PC-9 (cell line): ENCODE results near the gene FZD7. TPM values are rescaled to one million over a fixed set of nuclear protein-coding genes. Genes with fewer than 3 reads are reported as not detected.

Experiments
- BruUV-seq: library from RNA; stranded (reverse); fragments of 400-500 nt; replicated peaks from 2 replicates; lab custom pipeline; 2021; lab: Mats Ljungman, UMichigan
- CTCF ChIA-PET: fragments of 300-600 bp; sonication (Branson Sonifier 250); formaldehyde crosslinking; loops from one replicate; lab custom pipeline; 2022; ENCODE audit warnings: antibody characterized with exemption; lab: Charles Lee
- POLR2A ChIA-PET: fragments of 300-600 bp; sonication (Branson Sonifier 250); formaldehyde crosslinking; loops from one replicate; lab custom pipeline; 2022; ENCODE audit warnings: antibody characterized with exemption; ENCODE audit not compliant: unreplicated experiment; lab: Charles Lee
- DNase-seq, 2 experiments: peaks; one replicate each; pipeline versions ENCODE4 v3.0.0 to v3.0.0-alpha.2; 2015 to 2022; ENCODE audit warnings: mixed read lengths in 1 of 2
- H2AFZ ChIP-seq: fragments of 200-600 bp; sonication (generic); 2 replicates; pipeline ENCODE4 v1.8.1; 2017; ENCODE audit warnings: antibody characterized with exemption
- H3F3A ChIP-seq: fragments of 200-600 bp; sonication (generic); 2 replicates; pipeline ENCODE4 v1.8.1; 2017; ENCODE audit warnings: antibody characterized with exemption, mild to moderate bottlenecking, low read depth; ENCODE audit not compliant: insufficient read depth
- H3K27ac ChIP-seq: fragments of 200-600 bp; sonication (generic); 2 replicates; pipeline ENCODE4 v1.6.1; 2016; ENCODE audit warnings: mixed run types
- H3K27me3 ChIP-seq: fragments of 200-600 bp; sonication (generic); 2 replicates; pipeline ENCODE4 v1.6.1; 2016; ENCODE audit warnings: low read depth, mixed run types; ENCODE audit not compliant: insufficient read depth
- H3K36me3 ChIP-seq: fragments of 200-600 bp; sonication (generic); 2 replicates; pipeline ENCODE4 v1.6.1; 2016; ENCODE audit warnings: low read depth, mixed run types
- H3K4me1 ChIP-seq: fragments of 200-600 bp; sonication (generic); replicated peaks from 2 replicates; pipeline ENCODE4 v1.6.1; 2016; ENCODE audit warnings: mixed run types; ENCODE audit not compliant: insufficient read depth
- H3K4me2 ChIP-seq: fragments of 200-600 bp; sonication (generic); 2 replicates; pipeline ENCODE4 v1.6.1; 2017; ENCODE audit warnings: mixed run types
- H3K4me3 ChIP-seq: fragments of 200-600 bp; sonication (generic); 2 replicates; pipeline ENCODE4 v1.6.1; 2016; ENCODE audit warnings: mixed run types
- H3K79me2 ChIP-seq: fragments of 200-600 bp; sonication (generic); 2 replicates; pipeline ENCODE4 v1.6.1; 2017; ENCODE audit warnings: low read depth, mixed run types
- H3K9me2 ChIP-seq: fragments of 200-600 bp; sonication (generic); 2 replicates; pipeline ENCODE4 v1.8.1; 2017; ENCODE audit warnings: mild to moderate bottlenecking; ENCODE audit not compliant: insufficient read depth
- H3K9me3 ChIP-seq: fragments of 200-600 bp; sonication (generic); 2 replicates; pipeline ENCODE4 v1.8.1; 2016; ENCODE audit warnings: low read depth; ENCODE audit not compliant: insufficient read depth
- H4K20me1 ChIP-seq: fragments of 200-600 bp; sonication (generic); 2 replicates; pipeline ENCODE4 v1.8.1; 2017; ENCODE audit not compliant: insufficient read depth
- EZH2 ChIP-seq: fragments of 200-600 bp; sonication (generic); IDR thresholded peaks from 2 replicates; pipeline ENCODE4 v1.8.0; 2017; ENCODE audit warnings: antibody characterized with exemption, low read depth
- intact Hi-C: fragments of 100-400 bp; cut with micrococcal nuclease; formaldehyde crosslinking; loops from one replicate; pipeline ENCODE4 v1.10.0; 2022; ENCODE audit not compliant: unreplicated experiment
- total RNA-seq: library from RNA; stranded (reverse); gene quantifications from 2 replicates; pipeline ENCODE4 v1.2.3, GENCODE V29; 2021
- TF ChIP-seq, protein P1 (sequence below): fragments of 200-600 bp; sonication (generic); conservative IDR thresholded peaks from 2 replicates; pipeline ENCODE4 v1.6.1; 2017; ENCODE audit warnings: mixed run types, antibody characterized with exemption, mild to moderate bottlenecking, moderate library complexity

FZD7 gene
- total RNA-seq, 1 experiment from 2014 or later = 26.8 TPM

DNA sequence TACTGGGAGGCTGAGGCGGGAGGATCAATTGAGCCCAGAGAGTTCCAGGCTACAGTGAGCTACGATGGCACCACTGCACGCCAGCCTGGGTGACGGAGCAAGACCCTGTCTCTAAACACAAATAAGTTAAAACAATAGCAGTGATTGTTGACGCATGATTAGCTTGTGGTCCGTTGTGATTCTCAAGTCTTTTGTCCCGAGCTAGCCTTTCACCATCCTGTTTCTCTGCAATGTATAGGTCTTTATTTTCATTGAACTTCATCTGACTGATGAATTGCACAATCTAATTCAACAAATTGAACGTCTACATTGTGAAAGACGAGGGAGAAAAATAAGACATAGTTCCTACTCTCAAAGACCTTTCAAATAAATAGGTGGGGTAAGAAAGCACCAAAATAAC lies 8.8 kb upstream of the FZD7 start:
- Histone ChIP-seq H3K4me2 (no peak overlapping the region), H2AFZ (no peak overlapping the region), H3F3A (no peaks in the 10 kb centered on the region), H3K27me3 (no peaks in the 10 kb centered on the region), H3K4me1 (no peaks in the 10 kb centered on the region), H3K79me2 (no peaks in the 10 kb centered on the region), H3K36me3 (no peaks in the 10 kb centered on the region), H3K9me3 (no peaks in the 10 kb centered on the region), H3K9me2 (no peaks in the 10 kb centered on the region), H4K20me1 (no peaks in the 10 kb centered on the region), H3K4me3 (no peak overlapping the region), H3K27ac (no peak overlapping the region)
- intact Hi-C loops = no loop called here
- POLR2A ChIA-PET = no interaction called here
- no TSS peak for BruUV-seq
- TF ChIP-seq EZH2 = no peak
- TF ChIP-seq, protein P1, sequence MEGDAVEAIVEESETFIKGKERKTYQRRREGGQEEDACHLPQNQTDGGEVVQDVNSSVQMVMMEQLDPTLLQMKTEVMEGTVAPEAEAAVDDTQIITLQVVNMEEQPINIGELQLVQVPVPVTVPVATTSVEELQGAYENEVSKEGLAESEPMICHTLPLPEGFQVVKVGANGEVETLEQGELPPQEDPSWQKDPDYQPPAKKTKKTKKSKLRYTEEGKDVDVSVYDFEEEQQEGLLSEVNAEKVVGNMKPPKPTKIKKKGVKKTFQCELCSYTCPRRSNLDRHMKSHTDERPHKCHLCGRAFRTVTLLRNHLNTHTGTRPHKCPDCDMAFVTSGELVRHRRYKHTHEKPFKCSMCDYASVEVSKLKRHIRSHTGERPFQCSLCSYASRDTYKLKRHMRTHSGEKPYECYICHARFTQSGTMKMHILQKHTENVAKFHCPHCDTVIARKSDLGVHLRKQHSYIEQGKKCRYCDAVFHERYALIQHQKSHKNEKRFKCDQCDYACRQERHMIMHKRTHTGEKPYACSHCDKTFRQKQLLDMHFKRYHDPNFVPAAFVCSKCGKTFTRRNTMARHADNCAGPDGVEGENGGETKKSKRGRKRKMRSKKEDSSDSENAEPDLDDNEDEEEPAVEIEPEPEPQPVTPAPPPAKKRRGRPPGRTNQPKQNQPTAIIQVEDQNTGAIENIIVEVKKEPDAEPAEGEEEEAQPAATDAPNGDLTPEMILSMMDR = no peak
- CTCF ChIA-PET = no interaction called here
- DNase-seq = no peak

DNA sequence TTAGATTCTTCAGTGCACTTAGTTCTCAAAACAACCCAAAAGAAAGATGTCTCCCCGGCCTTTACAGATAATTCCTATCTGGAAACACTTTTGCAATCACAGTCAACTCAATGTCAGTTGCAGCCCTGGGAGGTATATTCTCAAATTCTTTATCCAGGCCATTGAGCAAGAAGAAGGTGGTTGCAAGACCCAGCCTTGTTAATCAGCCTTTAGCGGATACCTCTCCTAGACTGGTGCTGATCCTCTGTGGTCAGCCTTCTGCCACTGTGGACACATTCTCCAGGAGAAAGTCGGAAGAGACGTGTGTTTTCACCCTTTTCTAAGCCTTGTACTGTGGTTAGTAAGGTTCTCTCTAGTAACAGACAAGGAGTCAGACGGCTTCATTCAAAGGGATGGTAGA lies 7.8 kb upstream of the FZD7 start:
- H2AFZ ChIP-seq = no peak overlapping the region
- no peaks in the 10 kb centered on the region for H4K20me1 ChIP-seq
- H3F3A ChIP-seq = no peaks in the 10 kb centered on the region
- no peaks in the 10 kb centered on the region for H3K27me3 ChIP-seq
- no peaks in the 10 kb centered on the region for H3K79me2 ChIP-seq
- H3K9me2 ChIP-seq = no peaks in the 10 kb centered on the region
- no peak for DNase-seq
- H3K9me3 ChIP-seq = no peaks in the 10 kb centered on the region
- ChIA-PET CTCF (no interaction called here), POLR2A (interaction anchor here (0.5 kb wide), 1 partner anchor 74 kb away, joined by 3 read pairs; no protein-coding TSS in a partner anchor)
- no peaks in the 10 kb centered on the region for H3K36me3 ChIP-seq
- H3K4me1 ChIP-seq = no peaks in the 10 kb centered on the region
- no peak for TF ChIP-seq EZH2
- TF ChIP-seq, protein P1 = no peak
- H3K4me2 ChIP-seq = no peak overlapping the region
- H3K27ac ChIP-seq = no peak overlapping the region
- intact Hi-C loops = no loop called here
- BruUV-seq = no TSS peak
- H3K4me3 ChIP-seq = no peak overlapping the region

DNA sequence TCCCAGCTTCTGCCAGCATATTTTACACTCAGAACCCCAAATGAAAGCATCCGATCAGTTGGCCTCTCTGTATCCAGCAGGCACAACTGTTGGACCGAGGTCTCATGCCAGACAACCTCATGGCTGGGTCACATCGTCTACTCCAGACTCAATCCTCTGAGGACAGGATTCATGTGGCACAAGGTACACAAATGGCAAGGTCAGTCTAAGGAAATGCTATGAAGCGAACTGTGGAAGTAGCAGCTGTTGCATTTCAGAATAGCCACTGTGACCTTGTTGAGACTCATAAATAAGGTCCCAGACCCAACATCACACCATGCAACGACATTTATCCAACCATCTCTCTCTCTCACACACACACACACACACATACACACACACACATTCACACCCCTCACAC lies 7.1 kb upstream of the FZD7 start:
- intact Hi-C loops = no loop called here
- Histone ChIP-seq H3F3A (no peaks in the 10 kb centered on the region), H2AFZ (no peak overlapping the region), H4K20me1 (no peaks in the 10 kb centered on the region), H3K4me2 (no peak overlapping the region), H3K9me2 (no peaks in the 10 kb centered on the region), H3K36me3 (no peaks in the 10 kb centered on the region), H3K4me1 (peaks cover 1% of the 10 kb centered on the region; the same call in 1 of the 2 replicates), H3K4me3 (no peak overlapping the region), H3K79me2 (no peaks in the 10 kb centered on the region), H3K9me3 (no peaks in the 10 kb centered on the region), H3K27ac (no peak overlapping the region), H3K27me3 (no peaks in the 10 kb centered on the region)
- DNase-seq = no peak
- no peak for TF ChIP-seq EZH2
- BruUV-seq = no TSS peak
- ChIA-PET POLR2A (no interaction called here), CTCF (no interaction called here)

DNA sequence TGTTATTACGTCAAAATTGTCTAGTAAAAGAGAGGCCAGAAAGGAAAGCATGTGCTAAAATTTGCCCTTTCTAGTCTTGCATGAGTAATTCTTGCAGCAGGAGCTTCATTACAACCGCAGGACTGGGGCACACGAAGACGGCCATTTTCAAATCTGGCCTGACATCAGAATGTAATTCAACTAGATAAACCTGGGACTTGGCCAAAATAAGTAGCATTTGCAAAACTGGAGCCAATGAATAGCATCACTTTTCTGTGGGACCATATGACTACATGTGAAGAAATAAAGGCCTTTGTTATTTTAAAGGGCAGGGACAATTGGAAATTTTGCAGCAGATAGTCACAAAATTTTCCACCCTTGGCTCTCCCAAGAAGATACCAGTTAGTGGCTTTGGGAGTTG lies 3.0 kb upstream of the FZD7 start:
- TF ChIP-seq, protein P1 = no peak
- TF ChIP-seq EZH2 = no peak
- peaks cover 8% of the 10 kb centered on the region for H3K4me1 ChIP-seq
- H3K9me3 ChIP-seq = no peaks in the 10 kb centered on the region
- no peaks in the 10 kb centered on the region for H4K20me1 ChIP-seq
- ChIA-PET POLR2A (no interaction called here), CTCF (no interaction called here)
- peaks cover 11% of the 10 kb centered on the region; the same call in 1 of the 2 replicates for H3F3A ChIP-seq
- H3K27me3 ChIP-seq = no peaks in the 10 kb centered on the region
- no peaks in the 10 kb centered on the region for H3K36me3 ChIP-seq
- intact Hi-C loops = loop anchor here (10.0 kb wide), 2 partner anchors 136 to 344 kb away; partner anchors contain the start of gene BMPR2
- H2AFZ ChIP-seq = no peak overlapping the region
- H3K9me2 ChIP-seq = no peaks in the 10 kb centered on the region
- no peak overlapping the region for H3K27ac ChIP-seq
- DNase-seq = no peak
- BruUV-seq = no TSS peak
- H3K4me2 ChIP-seq = no peak overlapping the region
- H3K4me3 ChIP-seq = no peak overlapping the region
- H3K79me2 ChIP-seq = peaks cover 10% of the 10 kb centered on the region; the same call in 1 of the 2 replicates
